ENCODE results near the gene ZNF503. TPM values are rescaled to one million over a fixed set of nuclear protein-coding genes. Genes with fewer than 3 reads are reported as not detected.
A peak's percentile ranks its signal among the peaks of the same experiment; 100 is the strongest.

ZNF503 gene
- total RNA-seq = 10 to 100 TPM in 3 of 4 donors, 1 to 10 TPM in 1; 9.7 to 17.5 (median 14.8) TPM

- intact Hi-C loops (cut with DNase I) = loop anchor here (5.0 to 10.0 kb wide), 3 partner anchors 253 to 635 kb away; no protein-coding TSS in a partner anchor
- 0 to 1% methylated on average over 33 to 37 of the region's 88 CpGs for WGBS, 2 donors
- H3K27me3 ChIP-seq = peaks cover 0 to 15% (median 0%) of the 10 kb centered on the region in 4 donors
- H3K4me1 ChIP-seq = peaks cover 10 to 41% (median 12%) of the 10 kb centered on the region in 3 donors
- H3K27ac ChIP-seq = peak within 1 kb of the TSS; percentile 92 to 99 (median 98)
- H3K9me3 ChIP-seq = no peaks in the 10 kb centered on the region
- H3K36me3 ChIP-seq = peaks cover 0 to 16% (median 6%) of the 10 kb centered on the region in 3 donors
- TF ChIP-seq POLR2A (IDR thresholded peaks at IDR 0.05) (peak in 3 of 4 donors; percentile 76 to 98 (median 96)), CTCF (IDR thresholded peaks at IDR 0.05) (peak in 5 of 6 experiments; percentile 20 to 70 (median 48))
- H3K4me3 ChIP-seq = peak within 1 kb of the TSS; percentile 66 to 96 (median 90)
- DNase-seq = peak; percentile 53
These were observed at the start of gene ZNF503 for GRCh38 chr10:75401569-75402485. Gene ZNF503, minus strand, starts transcription at chr10:75401764. Its CDS starts 345 bp downstream, at chr10:75401419.

GRCh38 chr10:75450644-75451640, 49.4 kb upstream of the ZNF503 start:
- H3K36me3 ChIP-seq = no peaks in the 10 kb centered on the region
- peaks cover 0 to 3% (median 0%) of the 10 kb centered on the region in 3 donors for H3K9me3 ChIP-seq
- no peak overlapping the region for H3K4me3 ChIP-seq
- intact Hi-C loops (cut with DNase I) = no loop called here
- H3K27ac ChIP-seq = no peak overlapping the region
- no peak for TF ChIP-seq CTCF (IDR thresholded peaks at IDR 0.05)
- TF ChIP-seq POLR2A (IDR thresholded peaks at IDR 0.05) = no peak
- no peak for DNase-seq
- H3K4me1 ChIP-seq = peaks cover 0 to 14% (median 6%) of the 10 kb centered on the region in 3 donors
- H3K27me3 ChIP-seq = no peaks in the 10 kb centered on the region
- WGBS, 2 donors = 75 to 78% methylated on average over 18 of the region's 18 CpGs

GRCh38 chr10:75450075-75450445, 48.5 kb upstream of the ZNF503 start:
- no peak for TF ChIP-seq POLR2A (IDR thresholded peaks at IDR 0.05)
- TF ChIP-seq CTCF (IDR thresholded peaks at IDR 0.05) = no peak
- Histone ChIP-seq H3K4me1 (peaks cover 0 to 14% (median 6%) of the 10 kb centered on the region in 3 donors), H3K4me3 (no peak overlapping the region), H3K36me3 (no peaks in the 10 kb centered on the region), H3K27ac (no peak overlapping the region), H3K27me3 (no peaks in the 10 kb centered on the region), H3K9me3 (peaks cover 0 to 3% (median 0%) of the 10 kb centered on the region in 3 donors)
- intact Hi-C loops (cut with DNase I) = no loop called here
- DNase-seq = no peak
- 59 to 67% methylated on average over 4 of the region's 4 CpGs for WGBS, 2 donors

GRCh38 chr10:75449382-75450074, 48.0 kb upstream of the ZNF503 start:
- H3K27me3 ChIP-seq = no peaks in the 10 kb centered on the region
- H3K4me1 ChIP-seq = peaks cover 0 to 14% (median 6%) of the 10 kb centered on the region in 3 donors
- no peak overlapping the region for H3K27ac ChIP-seq
- TF ChIP-seq CTCF (IDR thresholded peaks at IDR 0.05) = no peak
- TF ChIP-seq POLR2A (IDR thresholded peaks at IDR 0.05) = no peak
- H3K9me3 ChIP-seq = peaks cover 0 to 3% (median 0%) of the 10 kb centered on the region in 3 donors
- no peak for DNase-seq
- intact Hi-C loops (cut with DNase I) = no loop called here
- WGBS, 2 donors = 54 to 62% methylated on average over 4 to 5 of the region's 7 CpGs
- H3K36me3 ChIP-seq = no peaks in the 10 kb centered on the region
- no peak overlapping the region for H3K4me3 ChIP-seq

All from esophagus squamous epithelium (tissue), 5 donors.